ENCODE results near the gene CRACDL.

GRCh38 chr2:98828369-98828744 is 107.7 kb downstream of the CRACDL start:
- TF ChIP-seq FOXM1 (IDR thresholded peaks at IDR 0.05; ENCODE audit: borderline replicate concordance, low read depth) (no peak), RAD21 (IDR thresholded peaks at IDR 0.05; ENCODE audit: low read depth) (no peak), CREB1 (IDR thresholded peaks at IDR 0.05; ENCODE audit: low read depth) (no peak), NFIC (IDR thresholded peaks at IDR 0.05) (no peak), EGR1 (IDR thresholded peaks at IDR 0.05) (no peak), TAF1 (IDR thresholded peaks at IDR 0.05; ENCODE audit: low read depth) (no peak), MAX (IDR thresholded peaks at IDR 0.05) (no peak), EP300 (IDR thresholded peaks at IDR 0.05; ENCODE audit: borderline replicate concordance) (no peak), YY1 (IDR thresholded peaks at IDR 0.05; ENCODE audit: low read depth) (no peak), ZBTB7A (IDR thresholded peaks at IDR 0.05; ENCODE audit: low read depth) (no peak), REST (IDR thresholded peaks at IDR 0.05; ENCODE audit: low read depth) (no peak)
- TF ChIP-seq, protein P1, sequence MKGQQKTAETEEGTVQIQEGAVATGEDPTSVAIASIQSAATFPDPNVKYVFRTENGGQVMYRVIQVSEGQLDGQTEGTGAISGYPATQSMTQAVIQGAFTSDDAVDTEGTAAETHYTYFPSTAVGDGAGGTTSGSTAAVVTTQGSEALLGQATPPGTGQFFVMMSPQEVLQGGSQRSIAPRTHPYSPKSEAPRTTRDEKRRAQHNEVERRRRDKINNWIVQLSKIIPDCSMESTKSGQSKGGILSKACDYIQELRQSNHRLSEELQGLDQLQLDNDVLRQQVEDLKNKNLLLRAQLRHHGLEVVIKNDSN (IDR thresholded peaks at IDR 0.05) = no peak
